ENCODE measurements around the gene USP44. TPM values are rescaled to one million over a fixed set of nuclear protein-coding genes. Genes with fewer than 3 reads are reported as not detected.

USP44 gene
- total and polyA plus RNA-seq, 2 donors from 2014 or later: 0.52 to 2.8 TPM

GRCh38 chr12:95516757-95517156, 34.5 kb downstream of the USP44 start:
- Histone ChIP-seq H3K27me3 (ENCODE audit: control insufficient read depth, insufficient read depth, low read length) (no peaks in the 10 kb centered on the region), H3K9me3 (ENCODE audit: control insufficient read depth in 2 of 3, insufficient read depth in 1 of 3, low read length in 3 of 3) (no peaks in the 10 kb centered on the region), H3K4me3 (ENCODE audit: low read length in 3 of 3) (no peak overlapping the region), H3K36me3 (ENCODE audit: control insufficient read depth in 2 of 3, insufficient read depth in 3 of 3, low read length in 3 of 3) (peaks cover 0 to 31% (median 23%) of the 10 kb centered on the region in 3 donors), H3K9ac (ENCODE audit: low read length in 3 of 3) (no peak overlapping the region), H3K4me1 (ENCODE audit: control insufficient read depth in 2 of 3, insufficient read depth in 2 of 3, low read depth in 1 of 3, low read length in 3 of 3) (no peaks in the 10 kb centered on the region), H3K27ac (ENCODE audit: low read depth in 2 of 2, low read length in 2 of 2) (no peak overlapping the region)
- no peak for FAIRE-seq
- intact Hi-C loops (cut with DNase I): no loop called here
- TF ChIP-seq, protein P1, sequence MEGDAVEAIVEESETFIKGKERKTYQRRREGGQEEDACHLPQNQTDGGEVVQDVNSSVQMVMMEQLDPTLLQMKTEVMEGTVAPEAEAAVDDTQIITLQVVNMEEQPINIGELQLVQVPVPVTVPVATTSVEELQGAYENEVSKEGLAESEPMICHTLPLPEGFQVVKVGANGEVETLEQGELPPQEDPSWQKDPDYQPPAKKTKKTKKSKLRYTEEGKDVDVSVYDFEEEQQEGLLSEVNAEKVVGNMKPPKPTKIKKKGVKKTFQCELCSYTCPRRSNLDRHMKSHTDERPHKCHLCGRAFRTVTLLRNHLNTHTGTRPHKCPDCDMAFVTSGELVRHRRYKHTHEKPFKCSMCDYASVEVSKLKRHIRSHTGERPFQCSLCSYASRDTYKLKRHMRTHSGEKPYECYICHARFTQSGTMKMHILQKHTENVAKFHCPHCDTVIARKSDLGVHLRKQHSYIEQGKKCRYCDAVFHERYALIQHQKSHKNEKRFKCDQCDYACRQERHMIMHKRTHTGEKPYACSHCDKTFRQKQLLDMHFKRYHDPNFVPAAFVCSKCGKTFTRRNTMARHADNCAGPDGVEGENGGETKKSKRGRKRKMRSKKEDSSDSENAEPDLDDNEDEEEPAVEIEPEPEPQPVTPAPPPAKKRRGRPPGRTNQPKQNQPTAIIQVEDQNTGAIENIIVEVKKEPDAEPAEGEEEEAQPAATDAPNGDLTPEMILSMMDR (IDR thresholded peaks at IDR 0.05; ENCODE audit: borderline replicate concordance, extremely low read depth, insufficient read depth): no peak
- DNase-seq: no peak

DNA sequence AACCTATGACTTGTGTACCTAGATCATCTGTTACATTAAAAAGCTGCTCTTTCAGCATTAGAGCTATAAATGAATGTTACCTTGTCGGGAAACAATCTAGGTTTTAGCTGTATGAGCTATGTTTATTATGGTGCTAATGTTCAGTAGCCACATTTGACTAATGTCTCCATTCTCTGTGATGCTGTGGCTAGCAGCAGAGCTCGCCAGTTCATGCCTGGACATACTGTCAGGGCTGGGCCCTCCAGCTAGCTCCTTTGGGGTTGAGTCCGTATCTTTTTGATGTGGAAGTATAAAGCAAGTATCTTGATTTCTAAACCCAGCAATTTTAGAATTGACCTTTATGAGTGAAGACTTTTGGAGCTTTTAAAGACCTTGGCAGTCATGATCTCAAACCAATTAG, 36.1 kb downstream of the USP44 start:
- Histone ChIP-seq H3K9me3 (ENCODE audit: control insufficient read depth in 2 of 3, insufficient read depth in 1 of 3, low read length in 3 of 3) (no peaks in the 10 kb centered on the region), H3K9ac (ENCODE audit: low read length in 3 of 3) (no peak overlapping the region), H3K27ac (ENCODE audit: low read depth in 2 of 2, low read length in 2 of 2) (no peak overlapping the region), H3K4me1 (ENCODE audit: control insufficient read depth in 2 of 3, insufficient read depth in 2 of 3, low read depth in 1 of 3, low read length in 3 of 3) (no peaks in the 10 kb centered on the region), H3K36me3 (ENCODE audit: control insufficient read depth in 2 of 3, insufficient read depth in 3 of 3, low read length in 3 of 3) (peaks cover 0 to 46% (median 25%) of the 10 kb centered on the region in 3 donors), H3K27me3 (ENCODE audit: control insufficient read depth, insufficient read depth, low read length) (no peaks in the 10 kb centered on the region), H3K4me3 (ENCODE audit: low read length in 3 of 3) (no peak overlapping the region)
- TF ChIP-seq, protein P1 (IDR thresholded peaks at IDR 0.05; ENCODE audit: borderline replicate concordance, extremely low read depth, insufficient read depth): no peak
- intact Hi-C loops (cut with DNase I): no loop called here
- no peak for FAIRE-seq
- no peak for DNase-seq

DNA sequence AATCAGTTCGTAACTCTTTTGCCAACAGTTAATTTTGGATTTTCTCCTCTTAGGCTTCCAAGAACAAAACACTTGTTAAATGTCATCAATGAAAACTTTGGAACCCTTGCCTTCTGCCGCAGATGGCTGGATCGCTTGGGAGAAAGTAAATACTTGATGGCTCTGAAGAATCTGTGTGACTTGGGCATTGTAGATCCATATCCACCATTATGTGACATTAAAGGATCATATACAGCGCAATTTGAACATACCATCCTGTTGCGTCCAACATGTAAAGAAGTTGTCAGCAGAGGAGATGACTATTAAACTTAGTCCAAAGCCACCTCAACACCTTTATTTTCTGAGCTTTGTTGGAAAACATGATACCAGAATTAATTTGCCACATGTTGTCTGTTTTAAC, 37.7 kb downstream of the USP44 start:
- Histone ChIP-seq H3K9ac (ENCODE audit: low read length in 3 of 3) (no peak overlapping the region), H3K4me1 (ENCODE audit: control insufficient read depth in 2 of 3, insufficient read depth in 2 of 3, low read depth in 1 of 3, low read length in 3 of 3) (no peaks in the 10 kb centered on the region), H3K36me3 (ENCODE audit: control insufficient read depth in 2 of 3, insufficient read depth in 3 of 3, low read length in 3 of 3) (peaks cover 4 to 50% (median 26%) of the 10 kb centered on the region in 3 donors), H3K4me3 (ENCODE audit: low read length in 3 of 3) (no peak overlapping the region), H3K9me3 (ENCODE audit: control insufficient read depth in 2 of 3, insufficient read depth in 1 of 3, low read length in 3 of 3) (no peaks in the 10 kb centered on the region), H3K27ac (ENCODE audit: low read depth in 2 of 2, low read length in 2 of 2) (no peak overlapping the region), H3K27me3 (ENCODE audit: control insufficient read depth, insufficient read depth, low read length) (no peaks in the 10 kb centered on the region)
- intact Hi-C loops (cut with DNase I): no loop called here
- TF ChIP-seq, protein P1 (IDR thresholded peaks at IDR 0.05; ENCODE audit: borderline replicate concordance, extremely low read depth, insufficient read depth): no peak
- DNase-seq (no peak), FAIRE-seq (no peak)

DNA sequence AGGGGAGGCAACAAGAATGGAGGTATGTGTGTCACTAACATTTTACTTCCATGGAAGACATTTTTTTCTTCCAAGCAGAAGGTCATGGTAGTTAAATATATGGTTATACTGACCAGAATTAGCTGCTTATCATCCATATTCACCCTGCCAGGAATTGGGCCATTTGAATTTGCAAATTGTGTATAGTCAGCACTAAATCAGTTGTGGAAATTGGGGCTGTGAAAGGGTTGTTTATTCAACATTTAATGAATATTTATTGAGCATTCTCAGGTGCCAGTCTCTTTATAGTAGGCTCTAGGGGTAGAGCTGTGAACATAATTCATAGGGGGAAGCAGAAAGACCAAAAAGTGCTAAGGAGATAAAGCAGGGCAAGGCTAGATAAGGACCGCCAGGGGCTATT, 39.3 kb downstream of the USP44 start:
- H3K9ac ChIP-seq (ENCODE audit: low read length in 3 of 3): no peak overlapping the region
- H3K36me3 ChIP-seq (ENCODE audit: control insufficient read depth in 2 of 3, insufficient read depth in 3 of 3, low read length in 3 of 3): peaks cover 4 to 56% (median 27%) of the 10 kb centered on the region in 3 donors
- DNase-seq (no peak), FAIRE-seq (no peak)
- intact Hi-C loops (cut with DNase I): no loop called here
- no peak overlapping the region for H3K4me3 ChIP-seq (ENCODE audit: low read length in 3 of 3)
- H3K27me3 ChIP-seq (ENCODE audit: control insufficient read depth, insufficient read depth, low read length): no peaks in the 10 kb centered on the region
- no peak overlapping the region for H3K27ac ChIP-seq (ENCODE audit: low read depth in 2 of 2, low read length in 2 of 2)
- TF ChIP-seq, protein P1 (IDR thresholded peaks at IDR 0.05; ENCODE audit: borderline replicate concordance, extremely low read depth, insufficient read depth): no peak
- no peaks in the 10 kb centered on the region for H3K4me1 ChIP-seq (ENCODE audit: control insufficient read depth in 2 of 3, insufficient read depth in 2 of 3, low read depth in 1 of 3, low read length in 3 of 3)
- H3K9me3 ChIP-seq (ENCODE audit: control insufficient read depth in 2 of 3, insufficient read depth in 1 of 3, low read length in 3 of 3): no peaks in the 10 kb centered on the region

All from kidney (tissue), 14 donors.